ENCODE data around the gene ANKRD1.

The ANKRD1 gene

GRCh38 chr10:90924552-90924951, 3.7 kb upstream of the ANKRD1 start:
- TF ChIP-seq ZNF274 (IDR thresholded peaks at IDR 0.05; ENCODE audit: low read depth, low read length): no peak
- no peak overlapping the region for H3K4me3 ChIP-seq (ENCODE audit: low read length)

- no peak overlapping the region for H3K4me3 ChIP-seq (ENCODE audit: low read length)
- no peak for TF ChIP-seq ZNF274 (IDR thresholded peaks at IDR 0.05; ENCODE audit: low read depth, low read length)
These were observed 2.3 kb upstream of the ANKRD1 start for GRCh38 chr10:90923111-90923731.

- no peak overlapping the region for H3K4me3 ChIP-seq (ENCODE audit: low read length)
- no peak for TF ChIP-seq ZNF274 (IDR thresholded peaks at IDR 0.05; ENCODE audit: low read depth, low read length)
These were observed 1.0 kb upstream of the ANKRD1 start for GRCh38 chr10:90921906-90922305.

- no peak overlapping the region for H3K4me3 ChIP-seq (ENCODE audit: low read length)
- no peak for TF ChIP-seq ZNF274 (IDR thresholded peaks at IDR 0.05; ENCODE audit: low read depth, low read length)
These were observed 958 bp downstream of the ANKRD1 start for GRCh38 chr10:90919683-90920574.

GRCh38 chr10:90917968-90918318, 2.9 kb downstream of the ANKRD1 start:
- H3K4me3 ChIP-seq (ENCODE audit: low read length): no peak overlapping the region
- no peak for TF ChIP-seq ZNF274 (IDR thresholded peaks at IDR 0.05; ENCODE audit: low read depth, low read length)

GRCh38 chr10:90917238-90917967, 3.5 kb downstream of the ANKRD1 start:
- TF ChIP-seq ZNF274 (IDR thresholded peaks at IDR 0.05; ENCODE audit: low read depth, low read length): no peak
- no peak overlapping the region for H3K4me3 ChIP-seq (ENCODE audit: low read length)

GRCh38 chr10:90916392-90917237, 4.3 kb downstream of the ANKRD1 start:
- TF ChIP-seq ZNF274 (IDR thresholded peaks at IDR 0.05; ENCODE audit: low read depth, low read length): no peak
- no peak overlapping the region for H3K4me3 ChIP-seq (ENCODE audit: low read length)

- no peak overlapping the region for H3K4me3 ChIP-seq (ENCODE audit: low read length)
- no peak for TF ChIP-seq ZNF274 (IDR thresholded peaks at IDR 0.05; ENCODE audit: low read depth, low read length)
These were observed 5.2 kb downstream of the ANKRD1 start for GRCh38 chr10:90915766-90916075.

- no peak overlapping the region for H3K4me3 ChIP-seq (ENCODE audit: low read length)
- no peak for TF ChIP-seq ZNF274 (IDR thresholded peaks at IDR 0.05; ENCODE audit: low read depth, low read length)
These were observed 5.7 kb downstream of the ANKRD1 start for GRCh38 chr10:90914992-90915765.

- TF ChIP-seq ZNF274 (IDR thresholded peaks at IDR 0.05; ENCODE audit: low read depth, low read length): no peak
These were observed 7.0 kb downstream of the ANKRD1 start for GRCh38 chr10:90913774-90914420.

GRCh38 chr10:90912854-90913479, 7.9 kb downstream of the ANKRD1 start:
- TF ChIP-seq ZNF274 (IDR thresholded peaks at IDR 0.05; ENCODE audit: low read depth, low read length): no peak
- H3K4me3 ChIP-seq (ENCODE audit: low read length): no peak overlapping the region

More at GRCh38 chr10:90913774-90914420, 7.0 kb downstream of the ANKRD1 start:
- no peak overlapping the region for H3K4me3 ChIP-seq (ENCODE audit: low read length)

GRCh38 chr10:90912174-90912573, 8.7 kb downstream of the ANKRD1 start:
- H3K4me3 ChIP-seq (ENCODE audit: low read length): no peak overlapping the region
- no peak for TF ChIP-seq ZNF274 (IDR thresholded peaks at IDR 0.05; ENCODE audit: low read depth, low read length)

All from GM08714 (cell line).